ENCODE results near the gene MALRD1. TPM values are rescaled to one million over a fixed set of nuclear protein-coding genes. Genes with fewer than 3 reads are reported as not detected.

Gene MALRD1
- total RNA-seq, 2 experiments from 2014 or later = not detected

DNA sequence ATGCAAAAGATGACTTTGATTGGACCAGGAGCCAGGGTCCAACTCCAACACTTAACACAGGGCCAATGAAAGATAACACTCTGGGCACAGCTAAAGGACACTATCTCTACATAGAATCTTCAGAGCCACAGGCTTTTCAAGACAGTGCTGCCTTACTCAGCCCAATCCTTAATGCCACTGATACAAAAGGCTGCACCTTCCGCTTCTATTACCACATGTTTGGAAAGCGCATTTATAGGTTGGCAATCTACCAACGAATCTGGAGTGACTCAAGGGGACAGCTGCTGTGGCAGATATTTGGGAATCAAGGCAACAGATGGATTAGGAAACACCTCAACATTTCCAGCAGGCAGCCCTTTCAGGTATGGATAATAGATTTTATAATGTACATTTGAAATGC, 160.7 kb downstream of the MALRD1 start:
- H3K36me3 Mint-ChIP-seq = no peaks in the 10 kb centered on the region
- DNase-seq (no peak), ATAC-seq (ENCODE audit: low read depth) (no peak)
- peaks cover 3% of the 10 kb centered on the region for H3K9me3 Mint-ChIP-seq
- no peak overlapping the region for H3K4me3 Mint-ChIP-seq
- H3K27ac Mint-ChIP-seq = no peak overlapping the region
- no peaks in the 10 kb centered on the region for H3K27me3 Mint-ChIP-seq
- POLR2A ChIA-PET = no interaction called here
- no peaks in the 10 kb centered on the region for H3K4me1 Mint-ChIP-seq

DNA sequence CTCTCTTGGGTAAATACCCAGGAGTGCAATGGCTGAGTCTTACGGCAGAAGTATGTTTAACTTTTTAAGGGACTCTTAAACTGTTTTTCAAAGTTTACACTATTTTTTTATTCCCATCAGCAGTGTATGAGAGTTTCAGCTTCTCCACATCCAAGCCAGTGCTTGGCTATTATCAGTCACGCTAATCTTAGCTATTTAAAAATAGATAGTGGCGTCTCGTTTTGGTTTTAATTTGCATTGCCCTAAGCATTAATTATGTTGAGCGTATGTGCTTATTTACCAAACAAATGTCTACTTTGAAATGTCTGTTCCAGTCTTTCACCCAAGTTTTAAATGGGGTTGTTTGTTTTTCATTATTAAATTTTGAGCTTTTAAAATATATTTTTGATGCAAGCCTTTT, 164.0 kb downstream of the MALRD1 start:
- POLR2A ChIA-PET = no interaction called here
- Mint-ChIP-seq H3K4me3 (no peak overlapping the region), H3K36me3 (no peaks in the 10 kb centered on the region), H3K4me1 (no peaks in the 10 kb centered on the region), H3K9me3 (peaks cover 3% of the 10 kb centered on the region), H3K27ac (no peak overlapping the region), H3K27me3 (no peaks in the 10 kb centered on the region)
- ATAC-seq (ENCODE audit: low read depth) (no peak), DNase-seq (no peak)

DNA sequence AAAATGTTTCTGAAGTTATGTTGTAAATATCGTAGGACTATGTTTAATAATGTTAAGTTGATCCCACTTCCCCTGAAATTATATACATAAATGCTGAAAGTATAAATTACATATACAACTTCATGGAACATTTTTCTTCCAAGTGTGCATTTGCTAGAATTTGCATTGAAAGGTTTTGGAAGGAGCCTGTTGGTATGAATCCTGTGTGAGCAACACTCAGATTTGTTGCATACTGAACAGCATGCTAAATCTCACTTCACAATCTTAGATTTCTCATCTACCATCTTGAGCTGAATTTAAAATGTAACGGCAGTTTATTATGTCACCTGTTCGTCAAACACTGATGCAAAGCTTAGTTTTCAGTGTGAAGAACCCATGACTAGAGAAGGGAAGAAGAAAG, 172.6 kb downstream of the MALRD1 start:
- DNase-seq = no peak
- Mint-ChIP-seq H3K36me3 (no peaks in the 10 kb centered on the region), H3K4me1 (no peaks in the 10 kb centered on the region), H3K9me3 (peaks cover 9% of the 10 kb centered on the region), H3K4me3 (no peak overlapping the region), H3K27ac (no peak overlapping the region), H3K27me3 (no peaks in the 10 kb centered on the region)
- no peak for ATAC-seq (ENCODE audit: low read depth)
- POLR2A ChIA-PET = no interaction called here

DNA sequence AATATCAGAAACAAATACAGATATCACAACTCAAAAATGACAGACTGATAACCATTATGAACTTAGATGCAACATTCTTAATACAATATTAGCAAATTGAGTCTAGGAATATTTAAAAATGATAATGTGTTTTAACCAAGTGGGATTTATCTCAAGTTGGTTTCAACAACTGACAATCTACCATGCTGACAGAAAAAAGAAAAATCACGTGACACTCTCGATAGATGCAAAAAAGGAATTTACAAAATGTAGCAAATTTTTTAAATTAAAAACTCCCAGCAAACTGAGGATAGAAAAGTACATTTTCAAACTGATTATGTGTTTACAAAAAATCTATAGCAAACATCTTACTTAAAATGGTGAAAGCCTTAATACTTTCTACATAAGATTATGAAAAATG, 177.4 kb downstream of the MALRD1 start:
- Mint-ChIP-seq H3K36me3 (no peaks in the 10 kb centered on the region), H3K4me1 (no peaks in the 10 kb centered on the region), H3K4me3 (no peak overlapping the region), H3K27me3 (no peaks in the 10 kb centered on the region), H3K9me3 (peaks cover 7% of the 10 kb centered on the region), H3K27ac (no peak overlapping the region)
- POLR2A ChIA-PET = no interaction called here
- no peak for ATAC-seq (ENCODE audit: low read depth)
- DNase-seq = no peak

DNA sequence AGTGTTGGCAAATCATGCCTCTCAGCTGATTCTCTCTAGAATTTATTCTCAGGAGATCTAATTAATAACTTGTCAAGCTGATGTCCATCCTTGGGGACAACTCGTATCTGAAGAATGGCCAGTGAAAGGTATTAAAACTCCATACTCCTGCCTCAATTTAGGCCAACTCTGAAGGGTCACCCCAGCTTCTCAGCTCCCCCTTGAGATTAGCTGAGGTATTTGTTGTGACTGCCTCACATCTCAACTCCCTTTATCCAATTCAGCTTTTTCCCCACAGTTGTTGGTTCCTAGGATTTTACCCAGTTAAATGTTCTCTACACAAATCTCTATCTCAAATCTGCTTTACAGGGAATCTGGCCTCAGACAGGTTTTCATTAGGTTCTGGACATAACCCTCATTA, 182.4 kb downstream of the MALRD1 start:
- H3K27me3 Mint-ChIP-seq = no peaks in the 10 kb centered on the region
- POLR2A ChIA-PET = no interaction called here
- H3K27ac Mint-ChIP-seq = no peak overlapping the region
- H3K4me3 Mint-ChIP-seq = no peak overlapping the region
- no peaks in the 10 kb centered on the region for H3K36me3 Mint-ChIP-seq
- no peak for DNase-seq
- no peaks in the 10 kb centered on the region for H3K4me1 Mint-ChIP-seq
- no peak for ATAC-seq (ENCODE audit: low read depth)
- peaks cover 2% of the 10 kb centered on the region for H3K9me3 Mint-ChIP-seq

DNA sequence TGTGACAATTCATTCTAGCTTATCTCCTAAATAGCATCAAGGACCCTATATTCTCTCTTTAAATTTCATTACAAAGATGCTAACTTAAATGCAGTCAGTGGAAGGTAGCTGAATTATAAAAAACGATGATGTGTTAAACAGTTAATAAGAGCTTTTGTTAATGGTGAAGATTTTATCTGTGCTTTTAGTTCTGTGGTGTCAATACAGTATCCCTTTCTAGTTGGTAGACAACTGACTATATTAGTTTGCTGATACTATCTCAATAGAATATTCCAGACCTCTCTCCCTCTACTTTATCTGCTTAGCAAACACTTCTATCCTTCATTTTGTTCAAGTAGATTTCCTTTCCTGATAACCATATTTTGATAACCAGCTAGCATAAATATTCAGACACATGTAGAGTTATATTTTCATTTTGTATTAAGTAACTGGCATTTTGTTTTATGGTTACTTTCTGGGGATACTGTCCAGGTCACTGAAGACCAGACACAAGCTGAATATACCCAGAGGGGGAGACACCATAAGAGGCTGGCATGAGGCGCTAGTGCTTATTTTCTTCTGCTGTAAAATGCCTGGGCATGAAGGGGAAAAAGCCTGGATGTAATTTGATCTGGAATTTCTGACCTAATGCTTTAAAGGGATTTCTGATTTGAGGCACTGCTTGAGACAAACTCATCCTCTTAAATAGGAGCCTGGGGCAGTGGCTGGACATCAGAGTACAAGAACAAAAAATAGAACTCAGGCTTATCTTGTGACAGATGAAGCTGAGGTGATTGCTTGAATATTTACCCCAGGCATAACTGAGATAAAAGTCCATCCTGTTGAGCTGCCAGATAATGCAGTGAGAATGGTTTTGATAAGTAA, 197.5 kb downstream of the MALRD1 start:
- Mint-ChIP-seq H3K27me3 (no peaks in the 10 kb centered on the region), H3K27ac (no peak overlapping the region), H3K4me3 (no peak overlapping the region), H3K9me3 (no peaks in the 10 kb centered on the region), H3K36me3 (no peaks in the 10 kb centered on the region), H3K4me1 (no peaks in the 10 kb centered on the region)
- DNase-seq (no peak), ATAC-seq (ENCODE audit: low read depth) (no peak)
- POLR2A ChIA-PET = no interaction called here

DNA sequence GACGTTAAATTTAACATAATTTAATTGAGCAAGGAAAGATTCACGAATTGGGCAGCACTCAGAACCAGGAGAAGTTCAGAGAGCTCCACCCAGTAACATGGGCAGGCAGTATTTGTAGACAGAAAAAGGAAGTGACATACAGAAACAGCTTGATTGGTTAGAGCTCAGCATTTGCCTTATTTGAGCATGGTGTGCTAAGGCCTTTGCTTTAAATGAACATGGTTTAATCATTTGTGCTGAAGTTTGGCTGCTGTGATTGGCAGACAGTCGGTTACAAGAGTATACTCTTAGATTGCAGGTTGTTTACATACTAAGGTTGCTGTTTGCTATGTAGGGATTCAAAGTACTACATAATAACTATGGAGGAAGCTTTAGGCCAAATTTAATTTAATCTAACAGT, 199.2 kb downstream of the MALRD1 start:
- H3K4me3 Mint-ChIP-seq = no peak overlapping the region
- DNase-seq (no peak), ATAC-seq (ENCODE audit: low read depth) (no peak)
- no peaks in the 10 kb centered on the region for H3K27me3 Mint-ChIP-seq
- H3K27ac Mint-ChIP-seq = no peak overlapping the region
- POLR2A ChIA-PET = no interaction called here
- no peaks in the 10 kb centered on the region for H3K4me1 Mint-ChIP-seq
- H3K36me3 Mint-ChIP-seq = no peaks in the 10 kb centered on the region
- no peaks in the 10 kb centered on the region for H3K9me3 Mint-ChIP-seq

DNA sequence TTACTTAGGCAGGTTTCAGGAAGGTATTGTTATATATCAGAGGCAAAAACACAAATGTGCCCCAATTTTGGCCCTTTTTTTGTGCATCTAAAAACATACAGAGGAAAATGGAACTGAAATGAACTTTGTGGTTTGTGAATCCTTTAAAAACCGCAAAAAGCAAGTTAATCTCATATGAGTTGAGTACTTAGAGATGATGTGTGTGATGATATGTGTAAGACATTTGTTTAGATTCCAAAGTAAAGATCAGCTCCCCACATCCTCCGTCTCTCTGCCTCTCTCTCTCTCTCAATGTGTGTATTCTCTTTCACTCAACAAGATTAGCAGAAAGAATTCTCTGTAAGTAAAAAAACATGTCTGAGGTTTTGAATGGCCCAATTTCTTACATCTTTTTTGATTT, 201.9 kb downstream of the MALRD1 start:
- no peak overlapping the region for H3K4me3 Mint-ChIP-seq
- no peak for ATAC-seq (ENCODE audit: low read depth)
- no peaks in the 10 kb centered on the region for H3K4me1 Mint-ChIP-seq
- H3K27me3 Mint-ChIP-seq = no peaks in the 10 kb centered on the region
- H3K27ac Mint-ChIP-seq = no peak overlapping the region
- DNase-seq = no peak
- H3K9me3 Mint-ChIP-seq = no peaks in the 10 kb centered on the region
- no peaks in the 10 kb centered on the region for H3K36me3 Mint-ChIP-seq
- POLR2A ChIA-PET = interaction anchor here (0.6 kb wide), 1 partner anchor 244 kb away, joined by 3 read pairs; no protein-coding TSS in a partner anchor

DNA sequence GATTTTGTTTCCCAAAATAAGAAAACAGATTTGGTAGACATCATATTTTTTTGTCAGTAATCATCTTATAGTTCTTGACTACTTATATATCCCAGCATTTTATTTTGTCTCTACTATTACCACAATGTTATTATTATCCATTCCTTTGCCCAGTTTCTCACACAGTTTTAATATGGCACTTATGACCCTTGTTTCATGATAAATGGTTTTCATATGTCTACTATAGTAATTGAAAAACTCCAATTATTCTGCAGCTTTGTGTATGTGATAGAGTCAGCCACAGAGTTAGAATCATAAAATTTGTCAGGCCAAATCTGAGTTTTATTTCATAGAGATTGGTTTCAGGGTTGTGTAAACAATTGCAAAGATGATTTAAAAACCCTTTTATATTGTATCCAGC, 203.9 kb downstream of the MALRD1 start:
- H3K4me1 Mint-ChIP-seq = no peaks in the 10 kb centered on the region
- POLR2A ChIA-PET = no interaction called here
- no peak for ATAC-seq (ENCODE audit: low read depth)
- no peaks in the 10 kb centered on the region for H3K27me3 Mint-ChIP-seq
- no peaks in the 10 kb centered on the region for H3K36me3 Mint-ChIP-seq
- H3K9me3 Mint-ChIP-seq = no peaks in the 10 kb centered on the region
- DNase-seq = no peak
- no peak overlapping the region for H3K27ac Mint-ChIP-seq
- no peak overlapping the region for H3K4me3 Mint-ChIP-seq

DNA sequence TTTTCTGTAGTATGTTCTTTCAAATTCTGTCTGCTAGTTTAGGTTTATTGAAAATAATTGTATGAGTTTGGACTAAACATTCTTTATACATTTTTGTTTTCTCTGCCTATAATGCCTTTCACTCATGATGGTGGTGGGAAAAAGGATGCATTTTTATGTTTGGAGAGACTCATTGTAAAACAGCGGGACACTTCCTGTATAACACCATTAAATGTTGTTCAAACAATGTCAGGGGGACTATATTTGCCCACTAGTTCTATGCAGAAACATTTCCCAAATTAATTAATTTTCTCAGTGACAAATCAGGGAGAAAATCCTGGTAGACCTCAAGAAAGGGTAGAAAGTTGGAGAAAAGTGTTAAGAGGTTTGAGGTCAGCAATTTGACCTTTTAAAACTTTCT, 207.7 kb downstream of the MALRD1 start:
- DNase-seq = no peak
- ATAC-seq (ENCODE audit: low read depth) = no peak
- no peak overlapping the region for H3K4me3 Mint-ChIP-seq
- H3K27me3 Mint-ChIP-seq = no peaks in the 10 kb centered on the region
- H3K36me3 Mint-ChIP-seq = no peaks in the 10 kb centered on the region
- no peak overlapping the region for H3K27ac Mint-ChIP-seq
- no peaks in the 10 kb centered on the region for H3K9me3 Mint-ChIP-seq
- POLR2A ChIA-PET = no interaction called here
- no peaks in the 10 kb centered on the region for H3K4me1 Mint-ChIP-seq

DNA sequence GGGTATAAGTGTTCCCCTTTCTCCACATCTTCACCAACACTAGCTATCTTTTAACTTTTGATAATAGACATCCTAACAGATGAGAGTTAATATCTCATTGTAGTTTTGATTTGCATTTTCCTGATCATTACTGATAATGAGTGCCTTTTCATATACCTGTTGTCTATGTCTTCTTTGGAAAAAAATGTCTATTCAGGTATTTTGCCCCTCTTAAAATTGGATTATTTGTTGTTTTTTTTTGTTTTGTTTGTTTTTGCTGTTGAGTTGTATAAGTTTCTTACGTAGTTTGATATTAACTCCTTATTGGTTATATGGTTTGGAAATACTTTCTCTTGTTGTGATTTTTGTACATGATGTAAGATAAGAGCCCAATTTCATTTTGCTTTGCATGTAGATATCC, 214.7 kb downstream of the MALRD1 start:
- DNase-seq (no peak), ATAC-seq (ENCODE audit: low read depth) (no peak)
- H3K27me3 Mint-ChIP-seq = no peaks in the 10 kb centered on the region
- H3K4me1 Mint-ChIP-seq = no peaks in the 10 kb centered on the region
- peaks cover 3% of the 10 kb centered on the region for H3K9me3 Mint-ChIP-seq
- H3K4me3 Mint-ChIP-seq = no peak overlapping the region
- POLR2A ChIA-PET = no interaction called here
- H3K27ac Mint-ChIP-seq = no peak overlapping the region
- H3K36me3 Mint-ChIP-seq = no peaks in the 10 kb centered on the region

DNA sequence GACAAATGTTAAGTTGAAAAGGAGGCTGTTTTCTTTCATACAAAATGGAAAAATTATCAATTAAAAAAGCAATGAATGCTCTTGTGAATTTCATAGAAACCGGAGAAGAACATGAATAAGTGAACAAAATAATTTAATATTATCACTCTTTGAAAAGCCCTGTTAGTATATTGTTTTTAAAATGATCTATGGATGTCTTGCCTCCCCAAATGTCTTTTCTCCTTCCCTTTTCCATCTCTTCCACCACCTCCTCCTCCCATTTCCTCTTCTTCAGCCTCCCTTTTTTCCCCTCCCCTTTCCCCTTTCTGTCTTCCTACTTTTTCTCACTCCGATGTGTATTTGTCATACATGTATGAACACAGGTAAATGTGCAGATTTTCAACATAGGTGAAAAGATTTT, 234.7 kb downstream of the MALRD1 start:
- H3K4me1 Mint-ChIP-seq = no peaks in the 10 kb centered on the region
- H3K27ac Mint-ChIP-seq = no peak overlapping the region
- no peak overlapping the region for H3K4me3 Mint-ChIP-seq
- DNase-seq (no peak), ATAC-seq (ENCODE audit: low read depth) (no peak)
- no peaks in the 10 kb centered on the region for H3K27me3 Mint-ChIP-seq
- H3K9me3 Mint-ChIP-seq = peaks cover 3% of the 10 kb centered on the region
- POLR2A ChIA-PET = no interaction called here
- no peaks in the 10 kb centered on the region for H3K36me3 Mint-ChIP-seq

DNA sequence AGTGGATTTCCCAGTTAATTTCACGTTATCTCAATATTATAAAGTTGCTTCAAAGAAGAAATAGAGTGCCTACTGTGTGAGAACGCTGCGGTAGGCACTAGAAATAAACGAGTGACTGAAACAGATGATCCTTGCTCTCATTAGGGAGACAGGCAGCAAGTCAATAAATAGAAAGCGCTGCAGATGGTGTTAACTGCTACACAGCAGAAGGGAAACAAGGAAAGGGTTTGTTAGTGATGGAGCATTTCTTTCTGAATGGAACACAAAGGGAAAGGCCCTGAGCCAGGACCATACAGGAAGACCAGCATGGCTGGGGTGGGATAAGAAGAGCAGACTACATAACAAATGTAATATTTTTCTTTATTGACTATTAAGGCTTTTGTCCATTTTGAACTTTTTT, 235.2 kb downstream of the MALRD1 start:
- no peak overlapping the region for H3K27ac Mint-ChIP-seq
- no peak overlapping the region for H3K4me3 Mint-ChIP-seq
- no peak for DNase-seq
- H3K36me3 Mint-ChIP-seq = no peaks in the 10 kb centered on the region
- no peaks in the 10 kb centered on the region for H3K27me3 Mint-ChIP-seq
- H3K4me1 Mint-ChIP-seq = no peaks in the 10 kb centered on the region
- no peak for ATAC-seq (ENCODE audit: low read depth)
- POLR2A ChIA-PET = no interaction called here
- peaks cover 3% of the 10 kb centered on the region for H3K9me3 Mint-ChIP-seq

DNA sequence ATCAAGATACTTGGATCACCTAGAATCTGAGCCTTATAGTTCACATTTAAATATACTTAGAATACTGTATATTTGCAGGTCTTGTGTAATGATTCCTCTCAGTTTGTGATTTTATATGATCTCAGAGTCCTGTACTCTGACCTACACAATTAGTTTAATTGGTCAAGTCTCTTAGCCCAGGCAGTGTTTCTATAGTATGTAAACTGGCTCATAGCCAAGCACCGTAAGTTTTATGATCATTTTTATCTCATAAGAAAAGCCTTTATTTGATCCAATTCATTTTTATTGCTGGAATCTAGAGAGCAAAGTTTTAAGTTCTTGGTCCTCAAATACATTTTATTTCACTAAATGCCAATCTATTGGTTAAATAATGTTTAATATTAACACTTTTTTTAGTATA, 242.2 kb downstream of the MALRD1 start:
- no peaks in the 10 kb centered on the region for H3K27me3 Mint-ChIP-seq
- H3K4me1 Mint-ChIP-seq = no peaks in the 10 kb centered on the region
- no peaks in the 10 kb centered on the region for H3K36me3 Mint-ChIP-seq
- ATAC-seq (ENCODE audit: low read depth) (no peak), DNase-seq (no peak)
- H3K9me3 Mint-ChIP-seq = peaks cover 4% of the 10 kb centered on the region
- POLR2A ChIA-PET = no interaction called here
- no peak overlapping the region for H3K27ac Mint-ChIP-seq
- no peak overlapping the region for H3K4me3 Mint-ChIP-seq

DNA sequence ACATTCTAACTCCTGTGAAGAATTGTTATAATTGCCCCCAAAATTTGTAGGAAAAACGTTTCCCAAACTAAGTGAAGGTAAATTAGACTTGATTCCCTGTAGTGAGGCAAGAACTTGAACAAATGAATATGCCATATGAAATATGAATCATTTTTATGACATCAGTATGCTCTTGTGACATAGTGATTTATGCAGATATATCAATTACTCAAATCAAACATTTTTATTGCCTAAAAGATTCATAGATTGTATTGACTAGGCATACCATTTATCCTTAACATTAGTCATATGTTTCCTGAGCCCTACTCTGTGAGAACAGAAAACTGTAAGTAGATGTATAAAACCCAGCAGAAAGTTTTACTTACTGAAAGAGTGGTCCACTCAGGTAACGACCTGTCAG, 245.6 kb downstream of the MALRD1 start:
- Mint-ChIP-seq H3K9me3 (peaks cover 2% of the 10 kb centered on the region), H3K4me1 (no peaks in the 10 kb centered on the region), H3K27me3 (no peaks in the 10 kb centered on the region), H3K4me3 (no peak overlapping the region), H3K36me3 (no peaks in the 10 kb centered on the region), H3K27ac (no peak overlapping the region)
- POLR2A ChIA-PET = no interaction called here
- DNase-seq (no peak), ATAC-seq (ENCODE audit: low read depth) (no peak)
